Parathyroid adenoma (tissue), 2 donors: Measurements from ENCODE around the gene SORL1-AS1.

Source experiments
- H2AFZ ChIP-seq: fragments of 300-600 bp; sonication (generic); one replicate; pipeline ENCODE4 v1.7.0; 2017; ENCODE audit warnings: antibody characterized with exemption, mild to moderate bottlenecking
- H3K27ac ChIP-seq: fragments of 300-600 bp; sonication (generic); one replicate; pipeline ENCODE4 v1.7.0; 2017
- H3K27me3 ChIP-seq: fragments of 300-600 bp; sonication (generic); one replicate; pipeline ENCODE4 v1.7.0; 2017; ENCODE audit warnings: low read length; ENCODE audit not compliant: control insufficient read depth, insufficient read depth
- H3K36me3 ChIP-seq: fragments of 300-600 bp; sonication (generic); one replicate; pipeline ENCODE4 v1.7.0; 2017; ENCODE audit warnings: low read length; ENCODE audit not compliant: control insufficient read depth, insufficient read depth
- H3K4me1 ChIP-seq: fragments of 300-600 bp; sonication (generic); one replicate; pipeline ENCODE4 v1.7.0; 2017; ENCODE audit warnings: control low read depth
- H3K4me2 ChIP-seq: fragments of 300-600 bp; sonication (generic); one replicate; pipeline ENCODE4 v1.7.0; 2017; ENCODE audit warnings: low read length
- H3K4me3 ChIP-seq: fragments of 300-600 bp; sonication (generic); one replicate; pipeline ENCODE4 v1.7.0; 2017; ENCODE audit warnings: low read depth, low read length
- H3K79me2 ChIP-seq: fragments of 300-600 bp; sonication (generic); one replicate; pipeline ENCODE4 v1.7.0; 2017; ENCODE audit warnings: control low read depth
- H3K9ac ChIP-seq: fragments of 300-600 bp; sonication (generic); one replicate; pipeline ENCODE4 v1.7.0; 2017; ENCODE audit warnings: mild to moderate bottlenecking
- H3K9me3 ChIP-seq: fragments of 300-600 bp; sonication (generic); one replicate; pipeline ENCODE4 v1.7.0; 2017; ENCODE audit warnings: low read length; ENCODE audit not compliant: control insufficient read depth
- TF ChIP-seq, protein P1 (sequence below): fragments of 300-600 bp; sonication (generic); IDR thresholded peaks from one replicate; pipeline ENCODE4 v1.7.0; 2017; ENCODE audit warnings: antibody characterized with exemption, mild to moderate bottlenecking
- donor health status: primary hyperparathyroidism.

Gene SORL1-AS1

DNA sequence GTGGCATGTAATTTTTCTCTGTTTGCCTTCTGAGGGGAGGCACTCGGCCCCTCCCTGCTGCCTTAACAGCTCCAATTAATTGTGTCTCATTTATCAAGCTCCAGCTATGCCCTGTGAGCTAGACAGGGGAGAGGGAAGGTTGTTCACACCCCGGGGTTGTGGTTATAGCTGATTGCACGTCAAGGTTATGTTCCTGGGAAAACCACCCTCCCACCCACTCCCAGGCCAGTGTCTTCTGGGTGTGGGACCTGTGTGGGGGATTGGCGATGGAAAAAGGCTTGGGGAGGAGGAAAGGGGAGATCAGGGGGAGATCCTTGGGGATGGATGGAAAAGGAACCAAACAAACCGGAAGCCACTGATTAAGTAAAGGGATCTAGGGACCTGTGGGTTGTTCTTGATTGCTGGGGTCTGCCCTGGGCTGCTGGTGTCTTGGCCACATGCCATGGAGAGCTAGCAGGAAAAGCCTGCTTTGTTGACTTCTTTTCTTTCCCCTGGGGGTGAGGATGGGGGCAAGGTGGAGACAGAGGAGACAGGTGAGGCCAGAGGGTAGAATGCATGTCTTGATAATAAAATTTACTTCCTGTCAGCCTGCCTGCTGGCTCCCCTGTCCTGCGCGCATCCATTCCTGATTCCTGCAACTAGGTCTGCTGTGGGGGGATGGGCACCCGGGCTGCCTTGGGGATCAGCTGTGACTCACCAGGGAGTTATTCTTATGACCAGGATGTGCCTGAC, 13.5 kb upstream of the SORL1-AS1 start:
- no peaks in the 10 kb centered on the region for H3K27me3 ChIP-seq
- no peaks in the 10 kb centered on the region for H3K79me2 ChIP-seq
- H3K27ac ChIP-seq: no peak overlapping the region
- no peak overlapping the region for H3K4me3 ChIP-seq
- H3K4me2 ChIP-seq: no peak overlapping the region
- no peak overlapping the region for H3K9ac ChIP-seq
- H2AFZ ChIP-seq: no peak overlapping the region
- H3K4me1 ChIP-seq: peaks cover 3% of the 10 kb centered on the region
- H3K36me3 ChIP-seq: no peaks in the 10 kb centered on the region
- TF ChIP-seq, protein P1, sequence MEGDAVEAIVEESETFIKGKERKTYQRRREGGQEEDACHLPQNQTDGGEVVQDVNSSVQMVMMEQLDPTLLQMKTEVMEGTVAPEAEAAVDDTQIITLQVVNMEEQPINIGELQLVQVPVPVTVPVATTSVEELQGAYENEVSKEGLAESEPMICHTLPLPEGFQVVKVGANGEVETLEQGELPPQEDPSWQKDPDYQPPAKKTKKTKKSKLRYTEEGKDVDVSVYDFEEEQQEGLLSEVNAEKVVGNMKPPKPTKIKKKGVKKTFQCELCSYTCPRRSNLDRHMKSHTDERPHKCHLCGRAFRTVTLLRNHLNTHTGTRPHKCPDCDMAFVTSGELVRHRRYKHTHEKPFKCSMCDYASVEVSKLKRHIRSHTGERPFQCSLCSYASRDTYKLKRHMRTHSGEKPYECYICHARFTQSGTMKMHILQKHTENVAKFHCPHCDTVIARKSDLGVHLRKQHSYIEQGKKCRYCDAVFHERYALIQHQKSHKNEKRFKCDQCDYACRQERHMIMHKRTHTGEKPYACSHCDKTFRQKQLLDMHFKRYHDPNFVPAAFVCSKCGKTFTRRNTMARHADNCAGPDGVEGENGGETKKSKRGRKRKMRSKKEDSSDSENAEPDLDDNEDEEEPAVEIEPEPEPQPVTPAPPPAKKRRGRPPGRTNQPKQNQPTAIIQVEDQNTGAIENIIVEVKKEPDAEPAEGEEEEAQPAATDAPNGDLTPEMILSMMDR: no peak
- no peaks in the 10 kb centered on the region for H3K9me3 ChIP-seq

DNA sequence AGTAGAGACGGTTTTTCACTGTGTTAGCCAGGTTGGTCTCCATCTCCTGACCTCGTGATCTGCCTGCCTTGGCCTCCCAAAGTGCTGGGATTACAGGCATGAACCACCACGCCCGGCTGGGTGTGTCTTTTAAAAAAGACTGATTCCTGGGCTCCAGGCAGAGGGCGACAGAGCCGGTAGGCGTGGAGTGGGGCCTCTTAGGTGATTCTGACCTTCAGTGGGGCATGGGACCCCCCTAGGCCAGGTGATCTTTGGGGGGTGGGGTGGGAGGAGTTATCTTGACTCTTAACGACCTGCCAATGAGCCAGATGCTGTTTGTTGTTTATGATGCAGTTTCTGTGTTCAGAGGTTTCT, 12.9 kb upstream of the SORL1-AS1 start:
- H3K36me3 ChIP-seq: no peaks in the 10 kb centered on the region
- H3K4me2 ChIP-seq: no peak overlapping the region
- no peak overlapping the region for H3K9ac ChIP-seq
- no peak overlapping the region for H2AFZ ChIP-seq
- H3K79me2 ChIP-seq: no peaks in the 10 kb centered on the region
- H3K9me3 ChIP-seq: no peaks in the 10 kb centered on the region
- H3K4me1 ChIP-seq: peaks cover 3% of the 10 kb centered on the region
- TF ChIP-seq, protein P1: no peak
- no peak overlapping the region for H3K4me3 ChIP-seq
- H3K27ac ChIP-seq: no peak overlapping the region
- H3K27me3 ChIP-seq: no peaks in the 10 kb centered on the region

DNA sequence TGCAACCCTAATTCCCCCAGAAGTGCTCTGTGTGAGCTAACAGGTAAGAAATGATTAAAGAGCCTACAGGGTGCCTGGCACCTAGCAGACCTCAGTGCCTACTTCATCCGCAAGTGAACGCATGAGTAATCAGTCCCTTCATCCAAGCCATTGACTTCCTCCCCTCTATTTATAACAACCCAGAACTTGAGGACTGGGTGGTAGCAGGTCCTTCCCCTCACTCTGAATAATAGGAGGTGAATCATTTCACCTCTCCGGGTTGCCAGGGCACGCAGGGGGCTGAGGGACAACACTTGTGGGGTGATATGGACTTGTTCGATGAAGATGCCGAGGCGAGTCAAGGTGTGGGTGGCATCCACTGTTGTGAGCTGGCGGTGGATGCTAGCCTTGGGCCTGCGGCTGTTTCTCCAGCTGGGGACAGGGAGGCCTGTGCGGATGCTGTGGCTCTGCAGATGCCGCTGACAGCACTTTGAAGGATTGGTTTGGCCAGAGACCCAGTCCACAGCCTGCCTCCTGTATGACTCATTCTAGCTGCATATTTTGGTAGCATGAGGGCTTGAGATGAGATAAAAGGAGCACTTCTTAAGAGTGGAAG, 11.7 kb upstream of the SORL1-AS1 start:
- peaks cover 3% of the 10 kb centered on the region for H3K4me1 ChIP-seq
- no peak overlapping the region for H3K27ac ChIP-seq
- H3K79me2 ChIP-seq: no peaks in the 10 kb centered on the region
- H3K9ac ChIP-seq: no peak overlapping the region
- no peak overlapping the region for H2AFZ ChIP-seq
- H3K4me3 ChIP-seq: no peak overlapping the region
- H3K4me2 ChIP-seq: no peak overlapping the region
- TF ChIP-seq, protein P1: no peak
- H3K9me3 ChIP-seq: no peaks in the 10 kb centered on the region
- H3K36me3 ChIP-seq: no peaks in the 10 kb centered on the region
- H3K27me3 ChIP-seq: no peaks in the 10 kb centered on the region

DNA sequence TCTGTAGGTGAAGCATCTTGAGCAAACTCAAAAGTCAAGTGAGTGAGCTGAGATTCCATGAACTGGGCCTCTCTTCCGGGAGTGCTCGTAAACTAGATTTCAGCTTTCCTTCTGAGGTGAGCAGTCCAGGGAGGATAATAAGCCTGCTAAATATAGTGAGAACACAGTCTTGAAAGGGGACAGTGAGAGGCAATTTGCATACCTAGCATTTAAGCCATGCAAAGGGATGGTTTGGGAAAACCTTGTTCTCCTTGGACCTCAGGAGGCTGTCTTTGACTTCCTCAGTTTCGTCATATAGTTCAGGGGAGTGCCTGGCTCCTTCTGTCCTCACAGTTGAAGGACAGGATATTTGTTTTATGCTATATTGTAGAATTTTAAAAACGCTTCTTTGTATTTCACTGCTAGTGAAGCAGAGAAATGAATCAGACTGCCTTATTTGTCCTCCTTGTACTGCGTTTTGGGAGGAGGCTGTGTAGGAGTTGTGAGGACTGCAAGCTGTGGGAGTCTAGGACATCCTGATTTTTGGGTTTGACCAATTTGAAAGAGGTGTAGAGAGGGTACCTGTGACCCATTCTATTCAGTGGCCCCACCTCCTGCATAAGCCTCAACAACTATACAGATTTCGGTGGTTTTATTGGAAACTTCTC, 11.0 kb upstream of the SORL1-AS1 start:
- H3K27me3 ChIP-seq: no peaks in the 10 kb centered on the region
- no peaks in the 10 kb centered on the region for H3K9me3 ChIP-seq
- TF ChIP-seq, protein P1: no peak
- no peak overlapping the region for H3K4me2 ChIP-seq
- H2AFZ ChIP-seq: no peak overlapping the region
- no peak overlapping the region for H3K9ac ChIP-seq
- H3K27ac ChIP-seq: no peak overlapping the region
- no peak overlapping the region for H3K4me3 ChIP-seq
- H3K36me3 ChIP-seq: no peaks in the 10 kb centered on the region
- no peaks in the 10 kb centered on the region for H3K79me2 ChIP-seq
- H3K4me1 ChIP-seq: peaks cover 3% of the 10 kb centered on the region
